Measurements from ENCODE around the gene PLA2G6.
"Not testable (repeated sequence)": the region's sequence is repeated elsewhere in the genome, so short reads cannot be mapped to it uniquely, and the experiment has no call there.

PLA2G6 gene

GRCh38 chr22:38164551-38164918, 17.1 kb downstream of the PLA2G6 start:
- no peak for DNase-seq

DNA sequence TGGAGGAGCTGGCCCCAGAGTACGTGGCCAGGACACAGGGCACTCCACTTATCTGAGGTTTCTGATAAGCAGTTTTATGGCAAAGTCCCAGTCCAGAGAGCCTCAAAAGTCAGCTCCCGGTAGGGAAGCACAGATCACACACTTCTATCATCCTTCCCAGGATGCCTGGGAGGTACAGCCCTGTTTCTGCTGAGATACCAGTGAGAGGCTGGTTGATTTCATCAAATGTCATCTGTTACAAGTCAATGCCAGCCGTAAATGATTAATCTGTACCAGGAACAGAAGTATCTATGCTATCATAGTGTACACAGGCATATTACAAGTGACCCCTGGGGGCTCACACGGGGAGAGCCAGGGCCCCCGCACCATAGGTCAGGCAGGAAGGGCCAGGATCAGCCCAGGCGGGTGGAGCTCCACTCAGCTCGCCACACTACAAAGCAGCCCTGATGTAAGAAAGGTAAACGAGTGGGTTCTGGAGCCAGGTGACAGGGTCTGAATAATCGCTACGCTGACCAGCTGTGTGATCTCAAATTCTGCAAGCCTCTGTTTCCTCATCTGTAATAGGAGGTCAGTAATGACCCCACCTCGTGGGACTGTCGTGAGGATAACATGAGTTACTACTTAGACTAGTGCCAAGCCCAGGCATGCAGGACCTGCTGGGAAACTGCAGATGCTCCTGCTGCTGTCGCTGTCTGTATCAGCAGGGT, 17.6 kb downstream of the PLA2G6 start:
- no peak for DNase-seq

DNA sequence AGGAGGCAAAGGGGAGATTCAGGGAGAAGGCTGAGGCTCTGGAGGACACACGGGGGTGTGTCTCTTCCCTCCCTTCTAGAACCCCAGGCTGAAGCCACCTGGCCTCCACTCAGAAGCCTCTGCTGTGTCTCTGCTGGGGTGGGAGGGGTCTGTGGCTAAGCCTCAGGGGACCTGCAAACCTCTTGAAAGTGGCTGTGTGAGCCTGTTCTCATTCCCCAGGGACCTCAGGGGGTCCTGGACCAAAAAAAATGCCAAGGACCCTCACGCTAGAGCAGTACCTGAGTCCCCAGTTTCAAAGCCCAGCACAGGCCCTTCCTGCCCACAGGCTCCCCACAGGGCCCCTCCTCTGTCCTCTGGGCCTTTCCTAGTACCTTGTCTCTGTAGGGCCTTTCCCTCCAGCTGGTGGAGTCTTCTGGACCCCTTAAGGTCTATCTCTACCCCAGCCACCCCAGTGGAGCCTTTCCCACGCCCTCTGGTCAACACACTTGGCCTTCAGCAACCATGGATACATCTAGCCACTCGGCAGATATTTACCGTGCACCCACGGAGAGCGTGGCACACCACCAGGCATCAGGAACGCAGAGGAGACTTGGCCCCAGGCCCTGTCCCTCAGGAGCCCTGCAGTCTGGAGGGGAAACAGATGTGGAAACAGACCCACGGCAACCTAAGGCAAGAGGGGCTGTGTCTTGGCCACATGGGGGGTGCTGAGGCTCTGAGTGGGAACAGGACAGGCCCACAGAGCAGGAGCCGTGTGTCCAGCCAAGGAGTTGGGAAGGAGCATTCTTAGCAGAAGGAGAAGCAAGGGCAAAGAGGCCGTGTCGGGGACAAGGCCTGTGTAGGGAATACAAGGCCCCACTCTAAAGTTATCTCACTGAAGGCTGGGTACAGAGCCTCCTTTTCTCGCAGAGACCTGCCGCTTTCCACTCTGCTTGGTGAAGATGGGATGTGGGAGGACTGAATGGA, 18.5 kb downstream of the PLA2G6 start:
- DNase-seq: no peak

GRCh38 chr22:38155703-38156102, 25.9 kb downstream of the PLA2G6 start:
- no peak for DNase-seq

DNA sequence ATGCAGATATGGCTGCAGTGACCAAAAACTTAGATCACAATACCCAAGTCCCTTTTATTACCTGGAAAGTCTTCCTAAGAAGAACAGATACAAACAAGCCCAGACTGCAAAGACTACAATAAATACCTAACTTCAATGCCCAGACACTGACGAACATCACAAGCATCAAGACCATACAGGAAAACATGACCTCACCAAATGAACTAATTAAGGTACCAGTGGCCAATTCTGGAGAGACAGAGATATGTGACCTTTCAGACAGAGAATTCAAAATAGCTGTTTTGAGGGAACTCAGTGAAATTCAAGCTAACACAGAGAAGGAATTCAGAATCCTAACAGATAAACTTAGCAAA, 27.1 kb downstream of the PLA2G6 start:
- DNase-seq: not testable (repeated sequence)

DNA sequence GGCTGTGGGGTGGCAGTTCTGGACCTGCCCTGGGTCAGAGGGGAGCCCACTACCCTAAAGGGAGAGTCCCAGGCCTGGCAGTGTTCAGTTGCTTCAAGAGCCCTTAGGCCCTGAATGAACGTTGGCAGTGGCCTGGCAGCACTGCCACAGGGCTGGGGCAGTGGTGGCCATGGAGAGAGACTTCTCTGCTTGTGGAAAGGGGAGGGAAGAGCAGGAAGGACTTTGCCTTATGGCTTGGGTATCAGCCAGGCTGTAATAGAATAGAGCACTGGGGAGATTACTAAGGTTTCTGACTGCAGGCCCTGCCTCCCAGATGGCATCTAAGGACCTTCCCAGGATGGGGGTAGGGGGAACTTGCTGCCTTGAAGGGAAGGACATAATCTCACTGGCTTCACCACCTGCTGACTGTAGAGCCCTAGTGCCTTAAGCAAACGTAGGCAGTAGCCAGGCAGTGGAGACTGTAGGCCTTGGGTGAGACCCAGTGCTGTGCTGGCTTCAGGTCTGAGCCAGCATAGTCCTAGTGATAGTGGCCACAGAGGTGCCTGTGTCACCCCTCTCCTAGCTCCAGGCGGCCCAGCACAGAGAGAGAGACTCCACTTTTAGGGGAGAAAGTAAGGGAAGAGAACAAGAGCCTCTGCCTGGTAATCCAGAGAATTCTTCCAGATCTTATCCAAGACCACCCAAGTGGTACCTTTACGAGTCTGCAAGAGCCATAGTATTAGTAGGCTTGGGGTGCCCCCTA, 27.6 kb downstream of the PLA2G6 start:
- no peak for DNase-seq

DNA sequence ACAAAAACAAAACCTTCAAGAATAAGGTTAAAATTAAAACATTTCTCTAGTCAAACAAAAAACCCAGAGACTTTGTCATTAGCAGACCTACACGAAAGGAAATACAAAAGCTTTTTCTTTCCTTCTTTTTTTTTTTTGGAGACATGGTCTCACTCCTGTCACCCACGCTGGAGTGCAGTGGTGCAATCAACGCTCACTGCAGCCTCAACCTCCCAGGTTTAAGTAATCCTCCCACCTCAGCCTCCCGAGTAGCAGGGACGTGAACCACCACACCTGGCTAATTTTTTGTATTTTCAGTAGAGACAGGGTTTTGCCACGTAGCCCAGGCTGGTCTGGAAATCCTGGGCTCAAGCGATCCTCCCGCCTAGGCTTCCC, 30.5 kb downstream of the PLA2G6 start:
- no peak for DNase-seq

DNA sequence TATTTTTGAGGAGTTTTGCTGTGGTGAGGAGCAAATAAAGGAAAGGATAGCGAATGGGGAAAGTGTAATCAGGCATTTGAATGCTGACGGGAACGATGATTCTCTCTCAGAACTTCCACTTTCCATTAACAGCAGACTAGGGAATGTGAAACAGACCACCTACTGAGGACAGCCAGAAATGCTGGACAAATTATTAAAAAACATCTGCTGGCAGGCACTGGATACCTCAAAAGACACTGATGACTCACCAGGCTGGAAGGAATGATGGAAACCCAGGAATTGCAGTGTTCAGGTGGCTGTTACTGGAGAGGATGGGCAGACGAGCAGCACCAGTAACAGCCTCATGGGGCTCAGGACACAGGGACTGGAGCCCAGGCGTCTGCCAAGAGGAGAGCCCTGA, 33.4 kb downstream of the PLA2G6 start:
- no peak for DNase-seq

DNA sequence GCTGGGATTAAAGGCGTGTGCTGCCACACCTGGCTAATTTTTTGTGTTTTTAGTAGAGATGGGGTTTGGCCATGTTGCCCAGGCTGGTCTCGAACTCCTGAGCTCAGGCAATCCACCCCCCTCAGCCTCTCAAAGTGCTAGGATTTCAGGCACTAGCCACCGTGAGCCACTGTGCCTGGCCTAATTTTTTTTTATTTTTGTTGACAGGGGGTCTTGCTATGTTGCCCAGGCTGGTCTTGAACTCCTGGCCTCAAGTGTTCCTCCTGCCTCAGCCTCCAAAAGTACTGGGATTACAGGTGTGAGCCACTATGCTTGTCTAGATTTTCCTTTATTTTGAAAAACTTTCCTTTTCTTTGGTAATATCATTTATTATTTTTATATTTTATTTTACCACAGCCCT, 35.5 kb downstream of the PLA2G6 start:
- not testable (repeated sequence) for DNase-seq

DNA sequence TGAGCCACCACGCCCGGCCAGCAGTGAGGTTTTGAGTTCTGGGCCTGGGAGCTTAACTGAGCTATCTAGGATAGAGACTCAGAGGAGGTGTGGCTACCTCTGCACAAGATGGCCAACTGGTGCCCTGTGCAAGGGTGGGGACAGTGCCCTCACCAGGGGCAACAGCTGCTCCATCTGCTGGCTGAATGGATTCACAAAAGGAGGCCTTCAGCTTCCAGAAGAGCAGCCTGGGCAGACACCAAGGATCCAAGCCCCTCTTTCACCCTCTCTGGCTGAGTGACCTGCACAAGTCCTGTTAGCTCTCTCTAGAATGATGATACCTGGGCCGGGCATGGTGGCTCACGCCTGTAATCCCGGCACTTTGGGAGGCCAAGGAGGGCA, 37.6 kb downstream of the PLA2G6 start:
- DNase-seq: no peak

DNA sequence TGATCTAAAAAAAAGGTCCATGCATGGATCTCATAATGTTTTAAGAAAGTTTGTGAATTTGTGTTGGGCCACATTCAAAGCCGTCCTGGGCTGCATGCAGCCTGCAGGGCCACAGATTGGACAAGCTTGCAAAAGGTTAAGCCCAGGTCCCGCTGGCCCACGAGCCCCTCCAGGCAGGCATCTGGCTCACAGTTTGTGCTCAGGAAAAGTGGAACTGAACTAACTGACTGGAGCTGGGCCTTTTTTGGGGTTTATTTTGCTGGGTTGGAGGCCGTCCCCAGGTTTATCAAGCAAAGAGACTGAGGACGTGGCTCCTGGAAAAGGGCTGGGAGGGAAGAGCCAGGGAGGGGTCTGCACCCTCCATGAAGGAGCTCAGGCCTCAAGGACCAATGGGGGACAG, 39.0 kb downstream of the PLA2G6 start:
- no peak for DNase-seq

GRCh38 chr22:38141217-38141973, 40.2 kb downstream of the PLA2G6 start:
- no peak for DNase-seq

GRCh38 chr22:38139901-38140300, 41.7 kb downstream of the PLA2G6 start:
- DNase-seq: no peak

DNA sequence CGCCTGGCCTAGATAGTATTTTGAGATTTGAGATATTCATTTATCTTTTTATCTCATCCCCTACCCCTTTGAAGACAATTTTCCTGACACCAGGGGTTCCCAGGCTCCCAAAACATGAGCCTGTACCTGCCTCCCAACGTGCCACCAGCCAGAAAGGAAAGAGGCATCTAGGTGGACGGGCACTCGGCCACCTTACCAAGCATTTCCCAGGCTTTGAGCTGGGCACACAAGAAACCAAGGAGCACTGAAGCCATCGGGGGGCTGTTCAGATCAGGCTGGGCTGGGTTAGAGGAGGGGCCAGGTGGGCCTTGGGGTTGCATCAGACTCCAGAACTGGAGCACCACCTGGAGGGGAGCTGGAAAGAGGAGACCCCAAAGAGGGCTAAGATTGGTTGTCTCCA, 42.7 kb downstream of the PLA2G6 start:
- DNase-seq: no peak

GRCh38 chr22:38137876-38138687, 43.5 kb downstream of the PLA2G6 start:
- DNase-seq: no peak

GRCh38 chr22:38136607-38137006, 45.0 kb downstream of the PLA2G6 start:
- DNase-seq: no peak

DNA sequence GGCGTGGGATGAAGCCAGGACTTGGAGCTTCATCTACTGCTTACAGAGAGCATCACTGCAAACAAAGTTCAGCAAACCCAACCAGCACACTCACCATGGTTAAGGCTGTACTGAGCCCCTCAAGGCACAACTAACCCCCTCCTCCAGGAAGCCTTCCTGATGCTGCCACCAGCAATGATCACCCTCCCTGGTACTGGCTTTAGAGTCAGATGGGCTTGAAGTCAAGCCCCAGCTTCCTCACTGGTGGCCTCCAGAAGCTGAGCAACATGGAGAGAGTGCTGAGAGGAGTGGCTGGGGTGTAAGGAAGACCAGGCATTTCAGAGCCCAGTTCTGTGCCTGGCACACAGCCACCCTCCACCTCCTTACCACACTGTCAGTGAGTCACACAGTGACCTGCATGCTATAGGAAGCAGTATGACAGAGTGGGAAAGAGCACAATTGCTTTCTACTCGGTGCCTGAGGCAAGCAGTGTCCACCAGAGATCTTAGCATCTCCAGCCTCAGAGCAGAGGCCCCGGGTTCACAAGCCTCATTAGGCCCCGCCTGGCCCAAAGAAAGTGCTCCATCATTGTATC, 46.4 kb downstream of the PLA2G6 start:
- DNase-seq: no peak

GRCh38 chr22:38133331-38133730, 48.3 kb downstream of the PLA2G6 start:
- DNase-seq: no peak

- no peak for DNase-seq
These were observed 48.8 kb downstream of the PLA2G6 start for GRCh38 chr22:38132794-38133193.

- no peak for DNase-seq
These were observed 49.5 kb downstream of the PLA2G6 start for GRCh38 chr22:38132136-38132535.

DNA sequence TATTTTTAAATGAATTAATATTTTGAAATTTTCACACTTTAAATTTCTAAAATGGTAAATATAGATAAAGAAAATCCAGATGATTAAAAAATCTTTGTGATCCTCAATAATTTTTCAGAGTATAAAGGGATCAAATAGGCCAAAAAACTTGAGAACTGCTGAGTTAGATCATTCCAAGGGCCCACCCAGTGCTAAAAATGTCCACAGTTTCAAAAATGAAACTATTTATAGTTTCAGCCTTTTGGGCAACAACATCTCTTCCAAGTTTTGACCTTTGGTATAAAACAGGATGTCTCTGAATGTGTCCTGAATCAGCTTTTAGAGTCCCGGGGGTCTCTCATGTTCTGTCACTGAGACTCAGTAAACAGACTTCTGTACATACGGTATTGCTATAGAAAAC, 50.2 kb downstream of the PLA2G6 start:
- DNase-seq: no peak

- no peak for DNase-seq
These were observed 51.8 kb downstream of the PLA2G6 start for GRCh38 chr22:38129856-38130255.

Measured in stimulated activated CD4-positive, alpha-beta T cell treated with anti-CD3 and anti-CD28 coated beads, Interleukin-4, amount 100 ng/mL, for 1 hour (primary cell).